K562 (cell line): ENCODE data around the gene ZFYVE26. TPM values are rescaled to one million over a fixed set of nuclear protein-coding genes. Genes with fewer than 3 reads are reported as not detected.

Source experiments
- CHD2 ChIP-seq: IDR thresholded peaks from 2 replicates; pipeline ENCODE4 v1.6.1; 2011; ENCODE audit warnings: low read depth, low read length
- DMBX1 ChIP-seq: fragments of 250-450 bp; sonication (Bioruptor Pico); IDR thresholded peaks from 2 replicates; pipeline ENCODE4 v1.8.0; 2022; ENCODE audit warnings: inconsistent platforms, mild to moderate bottlenecking, moderate library complexity, borderline replicate concordance
- FOXK2 ChIP-seq, 2 experiments: fragments of 450-650 bp; IDR thresholded peaks in 1 of 2; conservative IDR thresholded peaks in 1 of 2; 2 replicates each; pipeline ENCODE4 v1.6.1; 2016; ENCODE audit warnings: low read depth in 2 of 2, mild to moderate bottlenecking in 1 of 2
- HCFC1 ChIP-seq: IDR thresholded peaks from 2 replicates; pipeline ENCODE4 v1.6.1; 2012; ENCODE audit warnings: low read depth, low read length, improper control_type of control experiment
- MEIS2 ChIP-seq: fragments of 450-650 bp; IDR thresholded peaks from 2 replicates; pipeline ENCODE4 v1.6.1; 2014; ENCODE audit warnings: mild to moderate bottlenecking; ENCODE audit not compliant: partially characterized antibody
- NR1H2 ChIP-seq: sonication (generic); formaldehyde crosslinking; IDR thresholded peaks from 2 replicates; pipeline ENCODE4 v1.4.0; 2020; ENCODE audit warnings: mild to moderate bottlenecking, missing genetic modification reagents
- POLR3A ChIP-seq: IDR thresholded peaks from 2 replicates; pipeline ENCODE4 v1.6.1; 2011; ENCODE audit warnings: borderline replicate concordance, mild to moderate bottlenecking, moderate library complexity; ENCODE audit not compliant: insufficient read length, insufficient read depth; ENCODE audit errors: extremely low read depth
- RAD51 ChIP-seq: fragments of 450-650 bp; IDR thresholded peaks from 2 replicates; pipeline ENCODE4 v1.7.1; 2016; ENCODE audit warnings: low read depth, mild to moderate bottlenecking, borderline replicate concordance
- ZNF165 ChIP-seq: fragments of 250-450 bp; sonication (Bioruptor Pico); IDR thresholded peaks from 2 replicates; pipeline ENCODE4 v1.4.0; 2020; ENCODE audit warnings: borderline replicate concordance
- ZNF444 ChIP-seq: fragments of 250-450 bp; sonication (Bioruptor Pico); IDR thresholded peaks from 2 replicates; pipeline ENCODE4 v1.4.0; 2020; ENCODE audit warnings: mild to moderate bottlenecking, moderate library complexity
- ZNF717 ChIP-seq: fragments of 250-450 bp; sonication (Bioruptor Pico); IDR thresholded peaks from 2 replicates; pipeline ENCODE4 v1.5.0; 2021
- polyA plus RNA-seq, 8 experiments: library from polyadenylated mRNA; depleted of rRNA in 4 of 8; stranded (reverse) in 5 of 8; unstranded in 3 of 8; fragments of >200 nt; fragmentation: Nextera tagmentation in 2 of 8; fragmentation: Illumina TruSeq in 1 of 8; extraction: Ambion mirVana in 2 of 8; extraction: Trizol in 1 of 8; gene quantifications; 2 replicates each; pipeline versions ENCODE4 v1.2.1 to v1.2.3, GENCODE V29; 2011 to 2014; ENCODE audit warnings: inconsistent platforms in 1 of 8, missing spikeins in 1 of 8
- total RNA-seq, 7 experiments: library from RNA; depleted of rRNA in 6 of 7; stranded (reverse); fragments of >200 nt in 6 of 7; fragmentation: Illumina TruSeq in 2 of 7; extraction: Trizol in 2 of 7; gene quantifications; 2 replicates each; pipeline versions ENCODE4 v1.2.1 to v1.2.3, GENCODE V29; 2011 to 2021; ENCODE audit warnings: low replicate concordance in 1 of 7
- TF ChIP-seq, protein P1 (sequence below): fragments of 450-650 bp; IDR thresholded peaks from 2 replicates; pipeline ENCODE4 v1.6.1; 2016; ENCODE audit warnings: low read depth, mild to moderate bottlenecking, moderate library complexity
- TF ChIP-seq, protein P2 (sequence below): fragments of 450-650 bp; IDR thresholded peaks from 2 replicates; pipeline ENCODE4 v1.6.1; 2016
- TF ChIP-seq, protein P3 (sequence below): sonication (generic); formaldehyde crosslinking; IDR thresholded peaks from 2 replicates; pipeline ENCODE4 v1.8.0; 2022; ENCODE audit warnings: mild to moderate bottlenecking, missing genetic modification reagents, borderline replicate concordance
- TF ChIP-seq, protein P4 (sequence below), 2 experiments: fragments of 200-800 bp in 1 of 2; sonication (Bioruptor generic) in 1 of 2; sonication (generic) in 1 of 2; formaldehyde crosslinking in 1 of 2; IDR thresholded peaks in 1 of 2; conservative IDR thresholded peaks in 1 of 2; 2 replicates each; pipeline versions ENCODE4 v1.5.0 to v1.6.1; 2016 to 2020; ENCODE audit warnings: missing compliant biosample characterization in 1 of 2, missing genetic modification characterization in 1 of 2, missing genetic modification reagents in 1 of 2
- TF ChIP-seq, protein P5 (sequence below), 2 experiments: fragments of 150-350 bp in 1 of 2; IDR thresholded peaks; 2 replicates each; pipeline ENCODE4 v1.6.1; 2012 to 2016; ENCODE audit warnings: low read depth in 2 of 2, low read length in 2 of 2, mild to moderate bottlenecking in 1 of 2, moderate library complexity in 1 of 2

Gene ZFYVE26
- total and polyA plus RNA-seq, 9 of the 15 experiments (the other 6 are each of a cell fraction or from before 2014, with no cell fraction given), result 0.32 to 9.1 (median 5.9) TPM

DNA sequence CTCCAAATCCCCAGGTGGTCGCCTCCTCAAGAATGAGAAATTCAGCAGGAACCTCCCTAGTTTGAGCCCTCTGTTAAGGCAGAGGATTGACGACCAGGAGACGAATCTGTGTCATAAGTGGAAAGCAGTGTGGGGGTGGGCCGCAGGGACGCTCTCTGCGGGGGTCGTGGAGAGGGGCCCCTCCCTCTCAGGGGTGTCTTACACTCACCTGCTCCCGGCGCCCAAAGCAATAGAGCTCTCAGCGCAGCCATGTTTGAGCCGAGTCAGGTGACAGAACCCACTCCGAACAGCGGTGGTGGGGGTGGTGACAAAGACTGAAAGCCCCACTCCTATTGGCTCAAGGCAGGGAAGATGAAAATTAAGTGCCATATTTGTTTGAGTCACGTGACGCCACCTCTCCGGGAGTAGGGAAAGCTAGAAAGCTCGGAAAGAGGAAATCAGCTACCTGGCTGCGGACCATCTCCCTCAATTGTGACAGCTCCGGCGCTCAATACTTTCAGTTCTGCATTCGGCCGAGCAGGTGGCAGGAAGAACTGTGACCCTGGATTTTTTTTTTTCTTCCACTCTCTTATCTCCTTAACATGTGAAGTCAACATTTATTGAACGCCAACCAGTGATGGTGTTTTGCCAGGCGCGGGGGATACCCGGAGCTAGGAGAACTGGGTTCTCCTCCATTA is at the start of gene ZFYVE26 (continued):
- TF ChIP-seq, protein P1, sequence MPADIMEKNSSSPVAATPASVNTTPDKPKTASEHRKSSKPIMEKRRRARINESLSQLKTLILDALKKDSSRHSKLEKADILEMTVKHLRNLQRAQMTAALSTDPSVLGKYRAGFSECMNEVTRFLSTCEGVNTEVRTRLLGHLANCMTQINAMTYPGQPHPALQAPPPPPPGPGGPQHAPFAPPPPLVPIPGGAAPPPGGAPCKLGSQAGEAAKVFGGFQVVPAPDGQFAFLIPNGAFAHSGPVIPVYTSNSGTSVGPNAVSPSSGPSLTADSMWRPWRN, result no peak
- TF ChIP-seq, protein P2, sequence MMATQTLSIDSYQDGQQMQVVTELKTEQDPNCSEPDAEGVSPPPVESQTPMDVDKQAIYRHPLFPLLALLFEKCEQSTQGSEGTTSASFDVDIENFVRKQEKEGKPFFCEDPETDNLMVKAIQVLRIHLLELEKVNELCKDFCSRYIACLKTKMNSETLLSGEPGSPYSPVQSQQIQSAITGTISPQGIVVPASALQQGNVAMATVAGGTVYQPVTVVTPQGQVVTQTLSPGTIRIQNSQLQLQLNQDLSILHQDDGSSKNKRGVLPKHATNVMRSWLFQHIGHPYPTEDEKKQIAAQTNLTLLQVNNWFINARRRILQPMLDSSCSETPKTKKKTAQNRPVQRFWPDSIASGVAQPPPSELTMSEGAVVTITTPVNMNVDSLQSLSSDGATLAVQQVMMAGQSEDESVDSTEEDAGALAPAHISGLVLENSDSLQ, result peak; percentile 53
- no peak for TF ChIP-seq ZNF165
- TF ChIP-seq RAD51, result peak; percentile 99
- TF ChIP-seq DMBX1 (CRISPR knock-in tag), result no peak
- TF ChIP-seq MEIS2, result peak; percentile 47
- TF ChIP-seq NR1H2, result no peak
- TF ChIP-seq, protein P3, sequence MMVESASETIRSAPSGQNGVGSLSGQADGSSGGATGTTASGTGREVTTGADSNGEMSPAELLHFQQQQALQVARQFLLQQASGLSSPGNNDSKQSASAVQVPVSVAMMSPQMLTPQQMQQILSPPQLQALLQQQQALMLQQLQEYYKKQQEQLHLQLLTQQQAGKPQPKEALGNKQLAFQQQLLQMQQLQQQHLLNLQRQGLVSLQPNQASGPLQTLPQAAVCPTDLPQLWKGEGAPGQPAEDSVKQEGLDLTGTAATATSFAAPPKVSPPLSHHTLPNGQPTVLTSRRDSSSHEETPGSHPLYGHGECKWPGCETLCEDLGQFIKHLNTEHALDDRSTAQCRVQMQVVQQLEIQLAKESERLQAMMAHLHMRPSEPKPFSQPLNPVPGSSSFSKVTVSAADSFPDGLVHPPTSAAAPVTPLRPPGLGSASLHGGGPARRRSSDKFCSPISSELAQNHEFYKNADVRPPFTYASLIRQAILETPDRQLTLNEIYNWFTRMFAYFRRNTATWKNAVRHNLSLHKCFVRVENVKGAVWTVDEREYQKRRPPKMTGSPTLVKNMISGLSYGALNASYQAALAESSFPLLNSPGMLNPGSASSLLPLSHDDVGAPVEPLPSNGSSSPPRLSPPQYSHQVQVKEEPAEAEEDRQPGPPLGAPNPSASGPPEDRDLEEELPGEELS (CRISPR knock-in tag), result no peak
- peak; percentile 50 for TF ChIP-seq HCFC1
- peak; percentile 79 to 85 for TF ChIP-seq FOXK2 (conservative IDR thresholded peaks at IDR 0.05 in 1 of 2, IDR thresholded peaks at IDR 0.05 in 1 of 2; ENCODE audit: low read depth in 2 of 2)
- TF ChIP-seq, protein P4, sequence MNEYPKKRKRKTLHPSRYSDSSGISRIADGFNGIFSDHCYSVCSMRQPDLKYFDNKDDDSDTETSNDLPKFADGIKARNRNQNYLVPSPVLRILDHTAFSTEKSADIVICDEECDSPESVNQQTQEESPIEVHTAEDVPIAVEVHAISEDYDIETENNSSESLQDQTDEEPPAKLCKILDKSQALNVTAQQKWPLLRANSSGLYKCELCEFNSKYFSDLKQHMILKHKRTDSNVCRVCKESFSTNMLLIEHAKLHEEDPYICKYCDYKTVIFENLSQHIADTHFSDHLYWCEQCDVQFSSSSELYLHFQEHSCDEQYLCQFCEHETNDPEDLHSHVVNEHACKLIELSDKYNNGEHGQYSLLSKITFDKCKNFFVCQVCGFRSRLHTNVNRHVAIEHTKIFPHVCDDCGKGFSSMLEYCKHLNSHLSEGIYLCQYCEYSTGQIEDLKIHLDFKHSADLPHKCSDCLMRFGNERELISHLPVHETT (CRISPR knock-in tag; conservative IDR thresholded peaks at IDR 0.05 in 1 of 2, IDR thresholded peaks at IDR 0.05 in 1 of 2), result no peak
- no peak for TF ChIP-seq POLR3A
- no peak for TF ChIP-seq CHD2
- TF ChIP-seq ZNF717, result no peak
- TF ChIP-seq ZNF444 (CRISPR knock-in tag), result no peak
- TF ChIP-seq, protein P5, sequence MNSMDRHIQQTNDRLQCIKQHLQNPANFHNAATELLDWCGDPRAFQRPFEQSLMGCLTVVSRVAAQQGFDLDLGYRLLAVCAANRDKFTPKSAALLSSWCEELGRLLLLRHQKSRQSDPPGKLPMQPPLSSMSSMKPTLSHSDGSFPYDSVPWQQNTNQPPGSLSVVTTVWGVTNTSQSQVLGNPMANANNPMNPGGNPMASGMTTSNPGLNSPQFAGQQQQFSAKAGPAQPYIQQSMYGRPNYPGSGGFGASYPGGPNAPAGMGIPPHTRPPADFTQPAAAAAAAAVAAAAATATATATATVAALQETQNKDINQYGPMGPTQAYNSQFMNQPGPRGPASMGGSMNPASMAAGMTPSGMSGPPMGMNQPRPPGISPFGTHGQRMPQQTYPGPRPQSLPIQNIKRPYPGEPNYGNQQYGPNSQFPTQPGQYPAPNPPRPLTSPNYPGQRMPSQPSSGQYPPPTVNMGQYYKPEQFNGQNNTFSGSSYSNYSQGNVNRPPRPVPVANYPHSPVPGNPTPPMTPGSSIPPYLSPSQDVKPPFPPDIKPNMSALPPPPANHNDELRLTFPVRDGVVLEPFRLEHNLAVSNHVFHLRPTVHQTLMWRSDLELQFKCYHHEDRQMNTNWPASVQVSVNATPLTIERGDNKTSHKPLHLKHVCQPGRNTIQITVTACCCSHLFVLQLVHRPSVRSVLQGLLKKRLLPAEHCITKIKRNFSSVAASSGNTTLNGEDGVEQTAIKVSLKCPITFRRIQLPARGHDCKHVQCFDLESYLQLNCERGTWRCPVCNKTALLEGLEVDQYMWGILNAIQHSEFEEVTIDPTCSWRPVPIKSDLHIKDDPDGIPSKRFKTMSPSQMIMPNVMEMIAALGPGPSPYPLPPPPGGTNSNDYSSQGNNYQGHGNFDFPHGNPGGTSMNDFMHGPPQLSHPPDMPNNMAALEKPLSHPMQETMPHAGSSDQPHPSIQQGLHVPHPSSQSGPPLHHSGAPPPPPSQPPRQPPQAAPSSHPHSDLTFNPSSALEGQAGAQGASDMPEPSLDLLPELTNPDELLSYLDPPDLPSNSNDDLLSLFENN (IDR thresholded peaks at IDR 0.05; ENCODE audit: low read depth in 2 of 2, low read length in 2 of 2), result no peak
